Lung (tissue), 12 donors: Measurements from ENCODE around the gene ERCC6L2. TPM values are rescaled to one million over a fixed set of nuclear protein-coding genes. Genes with fewer than 3 reads are reported as not detected.

Experiments used
- ATAC-seq: fragments of 200-7000 bp; cut with Tn5 transposase; one replicate; pipeline ENCODE4 v1.9.1; 2020; ENCODE audit warnings: moderate number of reproducible peaks; ENCODE audit not compliant: insufficient read depth, low FRiP score
- DNase-seq, 3 donors: peaks; one replicate each; pipeline ENCODE4 v3.0.0-alpha.2; 2013 to 2017
- H3K27ac ChIP-seq, 2 donors: one replicate each; pipeline ENCODE4 v1.5.1; 2013; ENCODE audit warnings: mild to moderate bottlenecking in 2 of 2, moderate library complexity in 2 of 2, control low read depth in 1 of 2, inconsistent platforms in 1 of 2, low read depth in 1 of 2, low read length in 1 of 2
- H3K27me3 ChIP-seq, 3 donors: one replicate each; pipeline ENCODE4 v1.5.1; 2013; ENCODE audit warnings: low read length in 2 of 3; ENCODE audit not compliant: control insufficient read depth in 3 of 3, insufficient read depth in 3 of 3
- H3K36me3 ChIP-seq, 4 donors: one replicate each; pipeline ENCODE4 v1.5.1; 2013; ENCODE audit warnings: low read length in 4 of 4, mild to moderate bottlenecking in 1 of 4, moderate library complexity in 1 of 4; ENCODE audit not compliant: control insufficient read depth in 4 of 4, insufficient read depth in 4 of 4
- H3K4me1 ChIP-seq, 5 donors: one replicate each; pipeline ENCODE4 v1.5.1; 2013; ENCODE audit warnings: low read length in 5 of 5, mild to moderate bottlenecking in 2 of 5, moderate library complexity in 1 of 5; ENCODE audit not compliant: control insufficient read depth in 5 of 5, insufficient read depth in 5 of 5
- H3K4me3 ChIP-seq: one replicate; pipeline ENCODE4 v1.5.1; 2013; ENCODE audit warnings: mild to moderate bottlenecking, control low read depth, moderate library complexity
- H3K9ac ChIP-seq, 2 donors: one replicate each; pipeline ENCODE4 v1.5.1; 2013; ENCODE audit warnings: low read length in 2 of 2, control low read depth in 1 of 2; ENCODE audit not compliant: insufficient read depth in 1 of 2
- H3K9me3 ChIP-seq, 4 donors: one replicate each; pipeline ENCODE4 v1.5.1; 2013; ENCODE audit warnings: low read length in 3 of 4, mild to moderate bottlenecking in 1 of 4, moderate library complexity in 1 of 4; ENCODE audit not compliant: control insufficient read depth in 4 of 4, insufficient read depth in 3 of 4
- CTCF ChIP-seq: IDR thresholded peaks from 2 replicates; pipeline ENCODE4 v1.5.1; 2012; ENCODE audit warnings: mild to moderate bottlenecking; ENCODE audit errors: control extremely low read depth, extremely low read depth
- WGBS, 2 donors: extraction: QIAGEN DNeasy Blood & Tissue Kit; methylation state at CpG; one replicate each; pipeline ENCODE4 v1.1.7; 2013; 5-methylcytosine and 5-hydroxymethylcytosine counted together
- polyA plus RNA-seq, 2 donors: library from polyadenylated mRNA; stranded (reverse); fragments of 200-250 nt; gene quantifications; one replicate each; pipeline ENCODE4 v1.2.1, GENCODE V29; 2013
- total RNA-seq, 2 donors: library from RNA; depleted of rRNA in 1 of 2; stranded (reverse); fragments of >200 nt in 1 of 2; gene quantifications; one replicate each; pipeline ENCODE4 v1.2.1, GENCODE V29; 2014 to 2021
- donor health status: control.
- donor health status: control.
- donor health status: Bipolar disorder and iron deficiency.
- donor health status: healthy.
- donor health status: DM: yes; HTN: yes; CAD: no.

ERCC6L2 gene
- total and polyA plus RNA-seq, 4 donors: 4.3 to 125 (median 24.5) TPM

- Histone ChIP-seq H3K4me1 (peaks cover 0 to 8% (median 3%) of the 10 kb centered on the region in 5 donors), H3K9ac (no peak overlapping the region), H3K27me3 (no peaks in the 10 kb centered on the region), H3K36me3 (peaks cover 4 to 21% (median 12%) of the 10 kb centered on the region in 4 donors), H3K4me3 (no peak overlapping the region), H3K9me3 (no peaks in the 10 kb centered on the region), H3K27ac (no peak overlapping the region)
- TF ChIP-seq CTCF: no peak
- 86 to 89% methylated on average over 2 of the region's 2 CpGs for WGBS, 2 donors
- ATAC-seq (no peak), DNase-seq (no peak)
These were observed 96.3 kb downstream of the ERCC6L2 start for GRCh38 chr9:95971815-95972214.

- no peaks in the 10 kb centered on the region for H3K9me3 ChIP-seq
- ATAC-seq: no peak
- no peak for TF ChIP-seq CTCF
- H3K27ac ChIP-seq: no peak overlapping the region
- WGBS, 2 donors: 94% methylated on average over 1 of the region's 1 CpG
- peaks cover 5 to 19% (median 12%) of the 10 kb centered on the region in 4 donors for H3K36me3 ChIP-seq
- H3K27me3 ChIP-seq: no peaks in the 10 kb centered on the region
- no peak overlapping the region for H3K9ac ChIP-seq
- H3K4me1 ChIP-seq: peaks cover 0 to 23% (median 6%) of the 10 kb centered on the region in 5 donors
- no peak for DNase-seq
- no peak overlapping the region for H3K4me3 ChIP-seq
These were observed 98.9 kb downstream of the ERCC6L2 start for GRCh38 chr9:95974389-95974788.

GRCh38 chr9:95977371-95977770 is 101.9 kb downstream of the ERCC6L2 start:
- Histone ChIP-seq H3K4me1 (peaks cover 0 to 53% (median 24%) of the 10 kb centered on the region in 5 donors), H3K36me3 (peaks cover 2 to 14% (median 10%) of the 10 kb centered on the region in 4 donors), H3K4me3 (no peak overlapping the region), H3K9ac (no peak overlapping the region), H3K27me3 (no peaks in the 10 kb centered on the region), H3K9me3 (no peaks in the 10 kb centered on the region), H3K27ac (no peak overlapping the region)
- ATAC-seq (no peak), DNase-seq (peak in 1 of 3 donors; percentile 35)
- 69 to 84% methylated on average over 1 of the region's 1 CpG for WGBS, 2 donors
- no peak for TF ChIP-seq CTCF

- H3K27ac ChIP-seq: no peak overlapping the region
- 85 to 87% methylated on average over 4 of the region's 4 CpGs for WGBS, 2 donors
- no peak for TF ChIP-seq CTCF
- DNase-seq (peak in 2 of 3 donors; percentile 67 to 74), ATAC-seq (no peak)
- H3K4me1 ChIP-seq: peaks cover 0 to 58% (median 24%) of the 10 kb centered on the region in 5 donors
- H3K9me3 ChIP-seq: no peaks in the 10 kb centered on the region
- peaks cover 2 to 7% (median 7%) of the 10 kb centered on the region in 4 donors for H3K36me3 ChIP-seq
- no peak overlapping the region for H3K4me3 ChIP-seq
- H3K27me3 ChIP-seq: no peaks in the 10 kb centered on the region
- no peak overlapping the region for H3K9ac ChIP-seq
These were observed 102.6 kb downstream of the ERCC6L2 start for GRCh38 chr9:95978106-95978505.
